ENCODE data around the gene MPPED2. TPM values are rescaled to one million over a fixed set of nuclear protein-coding genes. Genes with fewer than 3 reads are reported as not detected.

The MPPED2 gene
- total and polyA plus RNA-seq, 10 of the 15 experiments (the other 5 are each of a cell fraction or from before 2014, with no cell fraction given): not detected

DNA sequence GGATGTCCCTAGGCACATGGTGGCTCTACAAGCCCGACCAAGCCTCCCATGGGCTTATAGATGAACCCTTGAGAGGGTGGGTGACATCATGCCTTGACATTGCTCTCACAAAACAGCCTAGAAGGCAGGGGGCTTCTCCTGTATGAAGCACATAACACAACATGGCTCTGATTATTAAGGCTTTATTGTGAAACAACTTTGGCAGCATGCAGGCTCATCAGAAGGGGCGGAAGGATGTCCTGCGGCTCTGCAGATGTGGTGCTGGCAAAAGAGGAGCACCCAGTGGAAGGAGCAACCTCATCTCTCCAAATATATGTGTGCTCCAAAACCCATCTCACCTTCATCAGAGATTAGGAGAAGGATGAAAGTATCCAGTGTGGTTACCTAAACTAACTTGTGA lies 100.4 kb downstream of the MPPED2 start:
- no peak overlapping the region for H3K4me3 ChIP-seq
- ChIA-PET RAD21 (ENCODE audit: unreplicated experiment) (no interaction called here), POLR2A (no interaction called here), CTCF (no interaction called here), SMC1A (ENCODE audit: uncharacterized antibody, unreplicated experiment) (no interaction called here)
- H3K79me2 ChIP-seq (ENCODE audit: control insufficient read depth, insufficient read depth, low read length): no peaks in the 10 kb centered on the region
- intact Hi-C loops (cut with micrococcal nuclease; ENCODE audit: unreplicated experiment): no loop called here
- H3K4me2 ChIP-seq (ENCODE audit: control insufficient read depth, insufficient read depth): no peak overlapping the region
- FAIRE-seq (no peak), DNase-seq (ENCODE audit: low read depth, low spot score) (no peak), ATAC-seq (no peak)
- no TSS peak for BruUV-seq (replicated peaks)
- no peaks in the 10 kb centered on the region for H3K36me3 ChIP-seq (ENCODE audit: control insufficient read depth in 2 of 2, insufficient read depth in 2 of 2, low read length in 1 of 2)
- H3K9ac ChIP-seq (ENCODE audit: control insufficient read depth, insufficient read depth, low read length): no peak overlapping the region
- no peaks in the 10 kb centered on the region for H3K4me1 ChIP-seq (ENCODE audit: control insufficient read depth, insufficient read depth, low read length)
- TF ChIP-seq MTA2 (IDR thresholded peaks at IDR 0.05; ENCODE audit: low read depth) (no peak), LARP7 (IDR thresholded peaks at IDR 0.05) (no peak), ZBTB4 (CRISPR knock-in tag; IDR thresholded peaks at IDR 0.05) (no peak), EZH2 (IDR thresholded peaks at IDR 0.05; ENCODE audit: borderline replicate concordance, control insufficient read depth, low read depth, low read length) (no peak), EGR1 (IDR thresholded peaks at IDR 0.05; ENCODE audit: borderline replicate concordance in 1 of 2, low read depth in 2 of 2, low read length in 2 of 2) (no peak), ZNF207 (IDR thresholded peaks at IDR 0.05; ENCODE audit: borderline replicate concordance) (no peak), RELB (IDR thresholded peaks at IDR 0.05; ENCODE audit: low read depth) (no peak), TCF12 (IDR thresholded peaks at IDR 0.05; ENCODE audit: low read depth, low read length) (no peak), RELA (IDR thresholded peaks at IDR 0.05; ENCODE audit: borderline replicate concordance, partially characterized antibody) (no peak), MTA3 (IDR thresholded peaks at IDR 0.05; ENCODE audit: borderline replicate concordance, low read length) (no peak), SREBF1 (IDR thresholded peaks at IDR 0.05; ENCODE audit: low read length) (no peak), GATAD2B (conservative IDR thresholded peaks at IDR 0.05; ENCODE audit: low read depth) (no peak), PBX3 (IDR thresholded peaks at IDR 0.05; ENCODE audit: insufficient replicate concordance, low read depth, low read length) (no peak), SIX5 (IDR thresholded peaks at IDR 0.05; ENCODE audit: low read depth, low read length, severe bottlenecking) (no peak), CBX5 (IDR thresholded peaks at IDR 0.05; ENCODE audit: low read depth) (no peak), BACH1 (IDR thresholded peaks at IDR 0.05; ENCODE audit: borderline replicate concordance) (no peak)
- TF ChIP-seq, protein P1, sequence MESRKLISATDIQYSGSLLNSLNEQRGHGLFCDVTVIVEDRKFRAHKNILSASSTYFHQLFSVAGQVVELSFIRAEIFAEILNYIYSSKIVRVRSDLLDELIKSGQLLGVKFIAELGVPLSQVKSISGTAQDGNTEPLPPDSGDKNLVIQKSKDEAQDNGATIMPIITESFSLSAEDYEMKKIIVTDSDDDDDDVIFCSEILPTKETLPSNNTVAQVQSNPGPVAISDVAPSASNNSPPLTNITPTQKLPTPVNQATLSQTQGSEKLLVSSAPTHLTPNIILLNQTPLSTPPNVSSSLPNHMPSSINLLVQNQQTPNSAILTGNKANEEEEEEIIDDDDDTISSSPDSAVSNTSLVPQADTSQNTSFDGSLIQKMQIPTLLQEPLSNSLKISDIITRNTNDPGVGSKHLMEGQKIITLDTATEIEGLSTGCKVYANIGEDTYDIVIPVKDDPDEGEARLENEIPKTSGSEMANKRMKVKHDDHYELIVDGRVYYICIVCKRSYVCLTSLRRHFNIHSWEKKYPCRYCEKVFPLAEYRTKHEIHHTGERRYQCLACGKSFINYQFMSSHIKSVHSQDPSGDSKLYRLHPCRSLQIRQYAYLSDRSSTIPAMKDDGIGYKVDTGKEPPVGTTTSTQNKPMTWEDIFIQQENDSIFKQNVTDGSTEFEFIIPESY (IDR thresholded peaks at IDR 0.05): no peak
- 44% methylated on average over 3 of the region's 3 CpGs for WGBS (ENCODE audit: insufficient coverage, insufficient replicate concordance, low lambda C conversion rate, missing lambda C conversion rate)
- H4K20me1 ChIP-seq (ENCODE audit: control insufficient read depth, insufficient read depth): no peaks in the 10 kb centered on the region
- no peak overlapping the region for H2AFZ ChIP-seq (ENCODE audit: control insufficient read depth, low read depth, low read length)
- H3K9me3 ChIP-seq (replicated peaks; ENCODE audit: control insufficient read depth, insufficient read depth, low read length): no peaks in the 10 kb centered on the region
- peaks cover 1 to 5% of the 10 kb centered on the region in 2 experiments; a peak in 2 of 4 replicates for H3K27me3 ChIP-seq (replicated peaks in 1 of 2; ENCODE audit: control insufficient read depth in 2 of 2, insufficient read depth in 2 of 2, low read length in 1 of 2)
- no peak overlapping the region for H3K27ac ChIP-seq (ENCODE audit: control insufficient read depth, insufficient read depth)
- in situ Hi-C loops (cut with MboI): no loop called here

All from GM12878 (cell line).